Inflammatory macrophage treated with lipopolysaccharide for 1 hour (primary cell): Measurements from ENCODE around the gene TRIL.

ENCODE experiments used
- DNase-seq, 2 donors: peaks; one replicate each; pipeline ENCODE4 v3.0.0-alpha.2; 2020 to 2022

The TRIL gene

DNA sequence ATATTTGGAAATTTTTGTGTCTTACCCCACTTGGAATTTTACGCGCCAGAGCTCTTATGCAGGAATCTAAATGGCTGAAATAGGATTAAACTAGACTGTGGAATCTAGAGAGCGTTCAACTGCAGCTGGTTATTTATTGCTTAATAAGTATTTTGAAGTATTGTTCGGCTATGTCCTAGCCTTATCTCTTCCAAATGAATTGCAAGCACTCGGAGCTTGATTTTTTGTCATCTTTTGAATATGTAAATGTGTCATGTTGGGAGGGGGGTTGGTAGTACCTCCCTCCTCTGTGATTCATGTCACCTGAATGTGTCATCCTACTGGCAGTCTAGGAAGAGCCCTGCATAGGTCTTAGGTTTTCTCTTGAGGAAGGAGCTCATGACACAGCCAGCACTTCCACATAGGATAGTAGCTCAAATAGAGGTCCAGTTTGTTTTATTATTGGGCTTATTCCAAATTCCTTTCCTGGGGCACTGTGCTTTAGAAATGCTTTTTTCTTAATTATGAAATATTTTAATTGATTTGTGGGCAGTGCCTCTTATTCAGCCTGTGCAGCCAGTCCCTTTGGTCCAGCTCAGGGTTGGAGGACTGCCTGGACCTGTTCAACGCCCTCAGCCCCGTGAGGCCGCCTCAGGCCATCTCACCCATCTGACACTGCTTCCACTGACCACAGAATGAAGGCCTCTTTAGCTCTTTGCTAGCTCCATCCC lies 22.5 kb upstream of the TRIL start:
- no peak for DNase-seq

DNA sequence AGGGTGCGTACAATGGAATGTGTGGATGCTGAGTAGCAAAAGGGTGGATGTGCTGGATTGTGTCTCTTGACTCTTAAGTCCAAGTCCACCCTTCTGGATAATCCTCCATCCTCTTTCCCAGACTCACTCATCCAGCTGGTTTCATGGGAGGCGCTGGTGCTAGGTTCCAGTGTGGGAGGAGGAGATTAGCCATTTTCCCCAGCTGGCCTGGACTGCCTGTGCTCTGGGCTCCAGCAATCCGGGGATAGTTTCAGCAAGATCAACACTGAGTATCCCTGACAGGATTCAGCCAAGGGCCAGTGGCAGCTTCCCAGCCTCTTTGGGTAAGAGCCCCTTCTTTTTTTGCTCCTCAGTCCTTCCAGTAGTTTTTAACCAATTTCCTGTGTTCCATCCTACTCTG lies 21.6 kb upstream of the TRIL start:
- no peak for DNase-seq

- no peak for DNase-seq
These were observed 19.8 kb upstream of the TRIL start for GRCh38 chr7:28977881-28978280.

GRCh38 chr7:28976022-28976421 lies 17.9 kb upstream of the TRIL start:
- no peak for DNase-seq

DNA sequence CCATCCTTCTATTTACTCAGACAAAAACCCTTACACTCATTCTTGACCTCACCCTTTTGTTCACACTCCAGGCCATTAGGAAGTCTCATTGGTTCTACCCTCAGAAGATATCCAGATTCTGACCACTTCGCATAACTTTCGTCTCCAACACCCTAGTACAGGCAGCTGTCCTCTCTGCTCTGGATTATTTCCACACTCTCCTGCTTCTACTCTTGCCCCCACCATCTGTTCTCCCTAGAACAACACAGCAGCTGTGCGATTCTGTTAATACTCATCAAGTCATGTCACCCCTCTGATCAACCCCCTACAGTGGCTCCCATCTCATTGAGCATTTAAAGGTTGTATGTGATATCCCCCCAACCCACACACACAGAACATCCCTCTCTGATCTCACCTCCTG lies 15.5 kb upstream of the TRIL start:
- DNase-seq, result no peak

DNA sequence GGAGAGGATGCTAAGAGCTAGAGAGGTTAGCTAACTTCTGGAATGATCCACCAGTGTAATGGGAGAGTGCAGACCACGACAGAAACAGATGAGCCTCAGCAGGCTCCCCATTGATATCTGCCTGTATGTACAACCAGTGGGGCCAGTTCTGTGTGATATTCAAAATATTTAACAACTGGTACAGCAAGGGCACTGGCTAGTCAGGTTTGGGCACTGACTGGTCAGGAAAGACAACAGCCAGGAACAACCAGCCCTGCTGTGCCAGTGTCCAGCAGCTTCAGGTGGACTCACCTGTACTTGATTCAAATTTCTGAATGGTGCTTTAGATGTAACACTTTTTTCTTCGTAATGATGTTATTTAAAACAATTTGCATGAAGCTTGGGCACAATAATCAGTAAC lies 5.9 kb upstream of the TRIL start:
- DNase-seq, result no peak

- no peak for DNase-seq
These were observed 3.8 kb upstream of the TRIL start for GRCh38 chr7:28961972-28962371.

- no peak for DNase-seq
These were observed 2.1 kb upstream of the TRIL start for GRCh38 chr7:28960071-28960840.

GRCh38 chr7:28958980-28959347 lies 834 bp upstream of the TRIL start:
- DNase-seq, result no peak

DNA sequence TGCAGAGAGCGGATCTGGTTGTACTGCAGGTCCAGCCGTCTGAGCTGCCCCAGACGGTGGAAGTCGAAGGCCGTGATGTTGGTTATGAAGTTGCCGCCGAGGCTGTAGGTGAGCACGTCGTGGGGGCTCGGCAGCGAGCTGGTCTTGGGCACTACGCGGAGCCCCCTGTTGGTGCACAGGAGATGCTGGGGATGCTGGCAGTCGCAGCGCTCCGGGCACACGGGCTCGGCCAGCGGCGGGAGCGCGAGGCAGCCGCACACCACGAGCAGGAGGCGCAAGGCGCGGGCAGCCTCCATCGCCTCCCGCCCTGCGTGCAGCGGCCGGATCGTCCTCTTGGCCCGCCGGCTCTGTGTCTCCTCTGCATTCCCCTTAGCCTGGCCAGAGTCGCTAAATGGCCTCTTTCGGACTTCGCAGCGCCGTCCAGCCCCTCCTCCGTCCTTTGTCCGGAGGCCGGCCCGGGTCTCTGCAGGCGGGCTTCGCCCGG lies 337 bp downstream of the TRIL start:
- DNase-seq, result no peak

- DNase-seq, result peak; percentile 7 to 26
These were observed 923 bp downstream of the TRIL start for GRCh38 chr7:28957064-28957750.

DNA sequence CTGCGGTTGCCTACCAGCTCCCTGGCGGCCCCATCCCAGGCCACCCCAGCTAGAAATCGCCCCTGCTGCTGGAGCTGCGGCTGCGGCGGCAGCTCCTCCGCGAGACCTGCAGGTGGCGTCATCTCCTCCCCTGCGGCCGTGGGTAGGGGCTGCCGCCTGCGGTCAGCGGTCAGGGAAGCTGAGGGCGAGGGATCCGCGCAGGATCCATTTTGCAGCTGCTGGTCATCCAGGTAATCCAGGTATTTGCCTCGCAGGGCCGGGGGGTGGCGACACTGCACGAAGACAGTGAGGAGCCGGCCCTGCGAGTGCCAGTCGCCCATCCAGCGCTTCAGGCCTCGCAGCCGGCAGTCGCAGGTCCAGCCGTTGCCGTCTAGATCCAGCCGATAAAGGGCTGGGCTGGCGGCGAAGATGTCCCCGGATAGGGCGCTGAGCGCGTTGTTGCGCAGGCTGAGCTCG lies 1.5 kb downstream of the TRIL start:
- peak; percentile 19 to 20 for DNase-seq

DNA sequence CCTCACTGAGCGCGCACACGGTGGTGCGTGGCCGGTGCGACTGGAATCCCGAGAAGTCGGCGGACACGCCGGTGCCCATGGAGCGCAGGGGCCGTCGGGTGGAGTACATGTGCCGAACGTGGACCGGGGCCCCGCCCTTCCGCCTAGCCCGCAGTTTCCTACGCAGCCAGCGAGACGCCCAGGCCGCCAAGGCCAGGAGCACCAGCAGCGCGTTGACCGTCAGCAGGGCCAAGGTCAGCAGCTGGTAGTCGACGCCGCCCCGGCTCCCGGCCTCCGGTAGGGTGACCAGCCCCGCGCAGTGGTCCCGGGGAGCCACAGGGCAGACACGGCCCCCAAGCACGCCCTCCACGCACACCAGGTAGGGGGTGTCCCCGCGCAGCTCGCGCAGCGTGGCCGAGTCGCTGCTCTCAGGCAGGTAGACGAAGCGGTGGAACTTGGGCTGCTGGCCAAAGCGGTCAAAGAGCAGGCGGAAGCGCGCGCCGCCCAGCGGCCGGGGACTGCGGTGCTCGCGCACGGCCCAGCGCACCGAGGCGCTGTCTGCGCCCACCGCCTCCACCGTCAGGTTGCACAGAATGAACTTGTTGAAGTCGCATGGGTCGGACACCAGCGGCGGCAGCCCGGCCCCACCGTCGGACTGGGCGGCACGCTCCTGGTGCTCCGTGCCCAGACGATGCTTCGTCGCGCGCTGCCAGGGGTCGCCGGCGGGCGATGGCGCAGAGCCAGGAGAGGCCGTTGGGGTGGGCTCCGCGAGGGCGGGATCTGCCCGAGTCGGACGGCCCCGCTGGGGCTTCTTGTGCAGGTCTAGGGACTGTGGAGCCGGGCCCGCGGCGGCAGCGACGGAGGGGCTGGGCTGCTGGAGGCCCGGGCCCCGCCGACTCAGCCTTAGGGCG lies 2.2 kb downstream of the TRIL start:
- DNase-seq, result peak; percentile 17 to 30

DNA sequence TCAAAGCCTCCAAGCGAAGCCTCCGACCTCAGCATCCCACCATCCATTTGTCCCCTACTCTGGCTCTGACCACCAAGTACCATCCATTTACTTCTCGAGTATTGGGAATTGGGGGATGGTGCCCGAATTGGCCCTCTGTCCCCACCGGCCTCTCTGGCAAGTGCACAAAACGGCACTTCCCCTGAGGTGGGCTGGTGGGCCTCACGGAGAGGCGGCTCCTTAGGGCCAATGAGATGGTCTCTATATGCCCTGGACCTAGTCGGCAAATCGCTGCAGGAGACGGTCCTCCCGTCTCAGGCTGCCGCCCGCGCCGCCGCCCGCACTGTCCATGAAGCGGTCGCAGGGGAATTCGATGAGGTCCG lies 2.8 kb downstream of the TRIL start:
- DNase-seq, result no peak

- DNase-seq, result no peak
These were observed 3.2 kb downstream of the TRIL start for GRCh38 chr7:28954946-28955345.

DNA sequence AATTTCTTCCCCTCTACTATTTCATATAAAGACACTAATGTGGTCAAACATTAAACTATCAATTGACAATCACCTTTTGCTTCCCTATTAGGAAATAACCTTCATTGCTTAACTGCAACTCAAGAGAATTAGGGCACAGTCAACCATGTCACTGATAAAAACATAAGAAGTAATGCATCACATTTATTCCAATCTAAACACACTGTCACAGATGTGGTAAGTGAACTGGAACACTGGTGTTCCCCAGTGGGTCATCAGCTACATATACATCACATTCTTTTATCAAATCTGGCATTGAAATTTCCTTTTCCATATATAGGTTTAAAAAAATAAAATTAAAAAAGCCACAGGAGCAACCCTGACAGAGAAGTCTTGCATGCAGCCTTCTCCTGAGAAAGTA lies 3.7 kb downstream of the TRIL start:
- no peak for DNase-seq

DNA sequence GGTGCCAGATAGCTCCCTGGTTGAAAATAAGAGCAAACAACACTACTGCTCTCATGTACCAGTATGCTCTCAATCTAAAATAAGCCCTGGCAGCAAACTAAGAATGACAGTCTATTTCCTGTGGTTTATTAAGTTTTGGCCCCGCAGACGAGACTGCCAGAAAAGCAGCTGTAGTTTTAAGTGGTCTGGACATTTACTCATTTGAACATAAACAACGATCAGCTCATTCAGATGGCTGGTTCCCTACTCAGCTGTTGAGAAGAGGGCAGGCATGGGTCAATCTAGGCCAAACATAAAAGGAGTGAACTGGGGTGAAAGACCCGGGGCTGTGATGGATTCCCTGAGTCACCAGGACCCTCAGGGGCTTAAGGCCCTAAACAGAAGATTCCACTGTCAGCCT lies 4.5 kb downstream of the TRIL start:
- no peak for DNase-seq

GRCh38 chr7:28942168-28942567 lies 16.0 kb downstream of the TRIL start:
- no peak for DNase-seq

DNA sequence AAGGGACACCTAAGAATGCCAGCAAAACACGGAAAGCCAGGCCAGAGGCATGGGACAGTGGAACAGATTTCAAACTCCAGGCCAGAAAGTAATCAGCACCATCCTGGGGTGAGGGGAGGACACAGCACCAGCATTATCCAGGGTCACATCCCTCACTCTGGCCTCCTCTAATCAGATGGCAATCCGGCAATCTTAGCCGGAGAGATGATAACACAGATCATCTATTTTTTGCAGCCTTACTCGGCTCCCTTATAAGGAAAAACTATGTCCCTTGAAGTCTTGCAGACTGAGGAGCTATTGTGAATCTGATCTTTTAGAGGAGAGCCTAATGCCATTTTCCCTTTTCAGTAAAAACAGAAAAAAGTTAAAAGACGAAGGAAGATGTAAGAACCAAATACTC lies 16.5 kb downstream of the TRIL start:
- DNase-seq, result no peak

DNA sequence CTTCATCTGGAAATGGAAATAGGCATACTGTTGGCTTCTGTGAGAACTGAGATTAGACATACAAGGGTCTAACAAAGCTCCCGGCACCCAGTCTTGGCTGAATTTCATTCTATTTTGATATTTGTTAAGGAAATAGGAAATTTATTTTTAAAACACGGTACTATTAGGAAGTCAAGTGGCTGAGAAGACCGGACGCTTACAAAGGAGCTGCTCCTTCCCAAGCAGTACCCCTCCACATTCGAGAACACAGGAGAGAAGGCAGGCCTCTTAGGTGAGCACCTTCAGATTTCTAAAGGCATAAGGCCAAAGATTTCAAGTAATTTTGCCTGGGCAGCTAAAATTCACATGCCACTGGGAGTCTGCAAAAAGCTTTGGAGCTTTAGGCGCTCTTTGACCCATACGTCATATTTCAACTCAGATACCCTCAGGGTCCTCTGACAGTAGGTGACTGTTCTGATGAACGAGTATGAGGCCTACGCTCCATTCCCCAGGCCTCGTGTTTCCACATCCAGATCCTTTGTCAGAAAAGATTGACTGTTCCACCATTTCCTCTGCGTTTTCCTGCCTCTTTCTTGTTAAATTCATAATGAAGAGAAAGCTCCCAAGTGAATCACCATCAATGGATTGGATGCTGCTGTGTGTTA lies 17.3 kb downstream of the TRIL start:
- no peak for DNase-seq

- DNase-seq, result no peak
These were observed 18.1 kb downstream of the TRIL start for GRCh38 chr7:28939844-28940544.

GRCh38 chr7:28939367-28939766 lies 18.8 kb downstream of the TRIL start:
- no peak for DNase-seq
